HepG2 (cell line): ENCODE data around the gene FAM13B. TPM values are rescaled to one million over a fixed set of nuclear protein-coding genes. Genes with fewer than 3 reads are reported as not detected.
A peak's percentile ranks its signal among the peaks of the same experiment; 100 is the strongest.

Experiments used
- ETV5 ChIP-seq: IDR thresholded peaks from 2 replicates; pipeline ENCODE4 v1.6.1; 2018; ENCODE audit warnings: missing biosample characterization, missing genetic modification reagents, inconsistent platforms, borderline replicate concordance
- FOXM1 ChIP-seq: sonication (generic); formaldehyde crosslinking; IDR thresholded peaks from 2 replicates; pipeline ENCODE4 v1.5.0; 2020; ENCODE audit warnings: missing genetic modification reagents
- GATAD2A ChIP-seq: IDR thresholded peaks from 2 replicates; pipeline ENCODE4 v1.6.1; 2016
- JUN ChIP-seq: sonication (generic); formaldehyde crosslinking; IDR thresholded peaks from 2 replicates; pipeline ENCODE4 v1.4.0; 2020; ENCODE audit warnings: mild to moderate bottlenecking, missing genetic modification reagents
- PITX1 ChIP-seq: sonication (generic); formaldehyde crosslinking; IDR thresholded peaks from 2 replicates; pipeline ENCODE4 v1.5.1; 2020; ENCODE audit warnings: mild to moderate bottlenecking, missing genetic modification reagents
- SOX13 ChIP-seq, 3 experiments: fragments of 450-650 bp in 1 of 3; sonication (generic) in 1 of 3; formaldehyde crosslinking in 1 of 3; IDR thresholded peaks in 2 of 3; conservative IDR thresholded peaks in 1 of 3; 2 replicates each; pipeline versions ENCODE4 v1.5.0 to v1.6.1; 2016 to 2020; ENCODE audit warnings: antibody characterized with exemption in 1 of 3, mild to moderate bottlenecking in 1 of 3, missing compliant biosample characterization in 1 of 3, missing genetic modification reagents in 1 of 3, moderate library complexity in 1 of 3
- SUZ12 ChIP-seq: fragments of 150-350 bp; IDR thresholded peaks from 2 replicates; pipeline ENCODE4 v1.6.1; 2014; ENCODE audit warnings: low read depth, low read length
- ZBTB42 ChIP-seq: sonication (generic); formaldehyde crosslinking; IDR thresholded peaks from 2 replicates; pipeline ENCODE4 v1.5.0; 2020; ENCODE audit warnings: mild to moderate bottlenecking, missing genetic modification reagents
- ZNF3 ChIP-seq: IDR thresholded peaks from 2 replicates; pipeline ENCODE4 v1.7.0; 2017; ENCODE audit warnings: inconsistent platforms
- ZNF326 ChIP-seq: sonication (generic); formaldehyde crosslinking; IDR thresholded peaks from 2 replicates; pipeline ENCODE4 v1.4.0; 2020; ENCODE audit warnings: missing genetic modification reagents, borderline replicate concordance
- ZNF431 ChIP-seq: sonication (generic); formaldehyde crosslinking; IDR thresholded peaks from 2 replicates; pipeline ENCODE4 v1.9.0; 2022; ENCODE audit warnings: missing genetic modification reagents, low read depth, mild to moderate bottlenecking, borderline replicate concordance
- ZNF790 ChIP-seq: sonication (generic); formaldehyde crosslinking; IDR thresholded peaks from 2 replicates; pipeline ENCODE4 v1.8.0; 2022; ENCODE audit warnings: missing genetic modification reagents, mild to moderate bottlenecking, borderline replicate concordance
- ZNF841 ChIP-seq: sonication (generic); formaldehyde crosslinking; IDR thresholded peaks from 2 replicates; pipeline ENCODE4 v1.8.1; 2023; ENCODE audit warnings: missing genetic modification reagents, borderline replicate concordance
- polyA plus RNA-seq, 8 experiments: library from polyadenylated mRNA; depleted of rRNA in 3 of 8; stranded (reverse) in 7 of 8; unstranded in 1 of 8; fragments of >200 nt; fragmentation: Illumina TruSeq in 4 of 8; extraction: Trizol in 4 of 8; gene quantifications; 2 replicates each; pipeline versions ENCODE4 v1.2.1 to v1.2.3, GENCODE V29; 2011 to 2016; ENCODE audit warnings: low read depth in 4 of 8, missing spikeins in 1 of 8, mixed read lengths in 1 of 8; ENCODE audit not compliant: insufficient read depth in 1 of 8
- total RNA-seq, 5 experiments: library from RNA; depleted of rRNA; stranded (reverse); fragments of >200 nt; fragmentation: Illumina TruSeq; extraction: Trizol; gene quantifications; 2 replicates each; pipeline ENCODE4 v1.2.3, GENCODE V29; 2016; ENCODE audit warnings: low read depth in 1 of 5
- TF ChIP-seq, protein P1 (sequence below): sonication (generic); formaldehyde crosslinking; IDR thresholded peaks from 2 replicates; pipeline ENCODE4 v1.4.0; 2020; ENCODE audit warnings: missing genetic modification reagents, borderline replicate concordance
- TF ChIP-seq, protein P2 (sequence below): sonication (generic); formaldehyde crosslinking; IDR thresholded peaks from 2 replicates; pipeline ENCODE4 v1.4.0; 2020; ENCODE audit warnings: missing genetic modification reagents, borderline replicate concordance
- TF ChIP-seq, protein P3 (sequence below): sonication (generic); formaldehyde crosslinking; IDR thresholded peaks from 2 replicates; pipeline ENCODE4 v1.8.0; 2023; ENCODE audit warnings: mild to moderate bottlenecking, missing genetic modification reagents
- TF ChIP-seq, protein P4 (sequence below): sonication (generic); formaldehyde crosslinking; IDR thresholded peaks from 2 replicates; pipeline ENCODE4 v1.4.0; 2020; ENCODE audit warnings: missing genetic modification reagents
- TF ChIP-seq, protein P5 (sequence below): sonication (generic); formaldehyde crosslinking; IDR thresholded peaks from 2 replicates; pipeline ENCODE4 v1.5.0; 2020; ENCODE audit warnings: mild to moderate bottlenecking, low read depth, missing genetic modification reagents, borderline replicate concordance
- TF ChIP-seq, protein P6 (sequence below): sonication (generic); formaldehyde crosslinking; IDR thresholded peaks from 2 replicates; pipeline ENCODE4 v1.4.0; 2020; ENCODE audit warnings: missing genetic modification reagents
- TF ChIP-seq, protein P7 (sequence below): sonication (generic); formaldehyde crosslinking; IDR thresholded peaks from 2 replicates; pipeline ENCODE4 v1.4.0; 2020; ENCODE audit warnings: low read depth, mild to moderate bottlenecking, missing genetic modification reagents

FAM13B gene
- total and polyA plus RNA-seq, 2 of the 13 experiments (the other 11 are each of a cell fraction or from before 2014, with no cell fraction given): 6.9 to 11.5 TPM

DNA sequence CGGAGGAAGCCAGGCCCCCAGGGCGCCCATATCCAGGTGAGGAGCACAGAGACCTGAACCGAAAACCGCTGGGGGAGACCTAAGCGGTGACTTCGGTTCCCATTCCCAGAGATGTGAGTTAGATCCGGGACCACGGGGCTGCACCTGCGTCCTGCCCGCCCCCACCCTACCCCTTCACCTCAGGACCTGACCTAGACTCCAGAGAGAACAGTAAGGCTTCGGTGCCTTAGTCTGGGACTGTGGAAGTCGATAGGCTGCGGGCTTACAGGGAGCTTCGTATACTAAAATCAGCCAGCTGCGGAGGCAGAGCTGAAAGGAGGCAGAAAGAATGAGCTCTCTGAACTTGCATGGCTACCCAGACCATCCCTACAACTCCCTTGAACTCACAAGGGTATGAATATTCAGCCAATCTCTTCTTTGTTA, 518 bp upstream of the FAM13B start (continued):
- TF ChIP-seq SOX13 (IDR thresholded peaks at IDR 0.05) (no peak), SOX13 (CRISPR knock-in tag; conservative IDR thresholded peaks at IDR 0.05 in 1 of 2, IDR thresholded peaks at IDR 0.05 in 1 of 2) (no peak), GATAD2A (no peak), SUZ12 (no peak), ZNF3 (CRISPR knock-in tag) (0 out of 2 replicates have a peak, but pooled peaks have one; percentile 6), ZNF326 (CRISPR knock-in tag) (no peak), ZNF841 (no peak), PITX1 (CRISPR knock-in tag) (0 out of 2 replicates have a peak, but pooled peaks have one; percentile 1), ETV5 (CRISPR knock-in tag) (peak; percentile 14; the same call in 1 of the 2 replicates), ZBTB42 (CRISPR knock-in tag) (no peak), FOXM1 (CRISPR knock-in tag) (no peak), ZNF431 (CRISPR knock-in tag) (0 out of 2 replicates have a peak, but pooled peaks have one; percentile 37), JUN (CRISPR knock-in tag) (no peak), ZNF790 (CRISPR knock-in tag) (no peak)
- TF ChIP-seq, protein P1, sequence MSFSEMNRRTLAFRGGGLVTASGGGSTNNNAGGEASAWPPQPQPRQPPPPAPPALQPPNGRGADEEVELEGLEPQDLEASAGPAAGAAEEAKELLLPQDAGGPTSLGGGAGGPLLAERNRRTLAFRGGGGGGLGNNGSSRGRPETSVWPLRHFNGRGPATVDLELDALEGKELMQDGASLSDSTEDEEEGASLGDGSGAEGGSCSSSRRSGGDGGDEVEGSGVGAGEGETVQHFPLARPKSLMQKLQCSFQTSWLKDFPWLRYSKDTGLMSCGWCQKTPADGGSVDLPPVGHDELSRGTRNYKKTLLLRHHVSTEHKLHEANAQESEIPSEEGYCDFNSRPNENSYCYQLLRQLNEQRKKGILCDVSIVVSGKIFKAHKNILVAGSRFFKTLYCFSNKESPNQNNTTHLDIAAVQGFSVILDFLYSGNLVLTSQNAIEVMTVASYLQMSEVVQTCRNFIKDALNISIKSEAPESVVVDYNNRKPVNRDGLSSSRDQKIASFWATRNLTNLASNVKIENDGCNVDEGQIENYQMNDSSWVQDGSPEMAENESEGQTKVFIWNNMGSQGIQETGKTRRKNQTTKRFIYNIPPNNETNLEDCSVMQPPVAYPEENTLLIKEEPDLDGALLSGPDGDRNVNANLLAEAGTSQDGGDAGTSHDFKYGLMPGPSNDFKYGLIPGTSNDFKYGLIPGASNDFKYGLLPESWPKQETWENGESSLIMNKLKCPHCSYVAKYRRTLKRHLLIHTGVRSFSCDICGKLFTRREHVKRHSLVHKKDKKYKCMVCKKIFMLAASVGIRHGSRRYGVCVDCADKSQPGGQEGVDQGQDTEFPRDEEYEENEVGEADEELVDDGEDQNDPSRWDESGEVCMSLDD: no peak
- TF ChIP-seq, protein P2, sequence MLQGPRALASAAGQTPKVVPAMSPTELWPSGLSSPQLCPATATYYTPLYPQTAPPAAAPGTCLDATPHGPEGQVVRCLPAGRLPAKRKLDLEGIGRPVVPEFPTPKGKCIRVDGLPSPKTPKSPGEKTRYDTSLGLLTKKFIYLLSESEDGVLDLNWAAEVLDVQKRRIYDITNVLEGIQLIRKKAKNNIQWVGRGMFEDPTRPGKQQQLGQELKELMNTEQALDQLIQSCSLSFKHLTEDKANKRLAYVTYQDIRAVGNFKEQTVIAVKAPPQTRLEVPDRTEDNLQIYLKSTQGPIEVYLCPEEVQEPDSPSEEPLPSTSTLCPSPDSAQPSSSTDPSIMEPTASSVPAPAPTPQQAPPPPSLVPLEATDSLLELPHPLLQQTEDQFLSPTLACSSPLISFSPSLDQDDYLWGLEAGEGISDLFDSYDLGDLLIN (CRISPR knock-in tag): no peak
- TF ChIP-seq, protein P3, sequence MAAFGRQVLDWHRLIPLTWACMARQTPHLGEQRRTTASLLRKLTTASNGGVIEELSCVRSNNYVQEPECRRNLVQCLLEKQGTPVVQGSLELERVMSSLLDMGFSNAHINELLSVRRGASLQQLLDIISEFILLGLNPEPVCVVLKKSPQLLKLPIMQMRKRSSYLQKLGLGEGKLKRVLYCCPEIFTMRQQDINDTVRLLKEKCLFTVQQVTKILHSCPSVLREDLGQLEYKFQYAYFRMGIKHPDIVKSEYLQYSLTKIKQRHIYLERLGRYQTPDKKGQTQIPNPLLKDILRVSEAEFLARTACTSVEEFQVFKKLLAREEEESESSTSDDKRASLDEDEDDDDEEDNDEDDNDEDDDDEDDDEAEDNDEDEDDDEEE: no peak
- TF ChIP-seq, protein P4, sequence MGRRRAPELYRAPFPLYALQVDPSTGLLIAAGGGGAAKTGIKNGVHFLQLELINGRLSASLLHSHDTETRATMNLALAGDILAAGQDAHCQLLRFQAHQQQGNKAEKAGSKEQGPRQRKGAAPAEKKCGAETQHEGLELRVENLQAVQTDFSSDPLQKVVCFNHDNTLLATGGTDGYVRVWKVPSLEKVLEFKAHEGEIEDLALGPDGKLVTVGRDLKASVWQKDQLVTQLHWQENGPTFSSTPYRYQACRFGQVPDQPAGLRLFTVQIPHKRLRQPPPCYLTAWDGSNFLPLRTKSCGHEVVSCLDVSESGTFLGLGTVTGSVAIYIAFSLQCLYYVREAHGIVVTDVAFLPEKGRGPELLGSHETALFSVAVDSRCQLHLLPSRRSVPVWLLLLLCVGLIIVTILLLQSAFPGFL (CRISPR knock-in tag): no peak
- TF ChIP-seq, protein P5, sequence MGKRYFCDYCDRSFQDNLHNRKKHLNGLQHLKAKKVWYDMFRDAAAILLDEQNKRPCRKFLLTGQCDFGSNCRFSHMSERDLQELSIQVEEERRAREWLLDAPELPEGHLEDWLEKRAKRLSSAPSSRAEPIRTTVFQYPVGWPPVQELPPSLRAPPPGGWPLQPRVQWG (CRISPR knock-in tag): no peak
- TF ChIP-seq, protein P6, sequence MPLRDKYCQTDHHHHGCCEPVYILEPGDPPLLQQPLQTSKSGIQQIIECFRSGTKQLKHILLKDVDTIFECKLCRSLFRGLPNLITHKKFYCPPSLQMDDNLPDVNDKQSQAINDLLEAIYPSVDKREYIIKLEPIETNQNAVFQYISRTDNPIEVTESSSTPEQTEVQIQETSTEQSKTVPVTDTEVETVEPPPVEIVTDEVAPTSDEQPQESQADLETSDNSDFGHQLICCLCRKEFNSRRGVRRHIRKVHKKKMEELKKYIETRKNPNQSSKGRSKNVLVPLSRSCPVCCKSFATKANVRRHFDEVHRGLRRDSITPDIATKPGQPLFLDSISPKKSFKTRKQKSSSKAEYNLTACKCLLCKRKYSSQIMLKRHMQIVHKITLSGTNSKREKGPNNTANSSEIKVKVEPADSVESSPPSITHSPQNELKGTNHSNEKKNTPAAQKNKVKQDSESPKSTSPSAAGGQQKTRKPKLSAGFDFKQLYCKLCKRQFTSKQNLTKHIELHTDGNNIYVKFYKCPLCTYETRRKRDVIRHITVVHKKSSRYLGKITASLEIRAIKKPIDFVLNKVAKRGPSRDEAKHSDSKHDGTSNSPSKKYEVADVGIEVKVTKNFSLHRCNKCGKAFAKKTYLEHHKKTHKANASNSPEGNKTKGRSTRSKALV (CRISPR knock-in tag): no peak
- TF ChIP-seq, protein P7, sequence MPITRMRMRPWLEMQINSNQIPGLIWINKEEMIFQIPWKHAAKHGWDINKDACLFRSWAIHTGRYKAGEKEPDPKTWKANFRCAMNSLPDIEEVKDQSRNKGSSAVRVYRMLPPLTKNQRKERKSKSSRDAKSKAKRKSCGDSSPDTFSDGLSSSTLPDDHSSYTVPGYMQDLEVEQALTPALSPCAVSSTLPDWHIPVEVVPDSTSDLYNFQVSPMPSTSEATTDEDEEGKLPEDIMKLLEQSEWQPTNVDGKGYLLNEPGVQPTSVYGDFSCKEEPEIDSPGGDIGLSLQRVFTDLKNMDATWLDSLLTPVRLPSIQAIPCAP (CRISPR knock-in tag): no peak
